GM21526 (cell line): ENCODE results near the gene APOL6.

Experiments
- ATAC-seq: cut with Tn5 transposase; IDR thresholded peaks from one replicate; pipeline ENCODE4 v1.9.1; 2021; ENCODE audit warnings: moderate library complexity; ENCODE audit not compliant: unreplicated experiment, low FRiP score

Gene APOL6

GRCh38 chr22:35708917-35709316, 60.7 kb downstream of the APOL6 start:
- no peak for ATAC-seq

- no peak for ATAC-seq
Observed at GRCh38 chr22:35711336-35711735, 63.1 kb downstream of the APOL6 start.

GRCh38 chr22:35712672-35713071, 64.4 kb downstream of the APOL6 start:
- ATAC-seq, result no peak

GRCh38 chr22:35717572-35717971, 69.3 kb downstream of the APOL6 start, which contains the start of gene APOL5:
Gene APOL5 (plus strand): TSS chr22:35717872. CDS start chr22:35717872, 0 bp downstream.
- ATAC-seq, result no peak
